Natural killer cell (primary cell): ENCODE measurements around the gene OR2T1. TPM values are rescaled to one million over a fixed set of nuclear protein-coding genes. Genes with fewer than 3 reads are reported as not detected.
A peak's percentile ranks its signal among the peaks of the same experiment; 100 is the strongest.

Experiments
- ATAC-seq, 3 donors: fragments of 150-1000 bp in 2 of 3; fragments of 200-7000 bp in 1 of 3; cut with Tn5 transposase; 1 replicate in 1 of 3; 2 replicates in 2 of 3; pipeline ENCODE4 v1.10.0; 2021; ENCODE audit warnings: mild to moderate bottlenecking in 2 of 3, moderate library complexity in 2 of 3
- DNase-seq, 2 donors: peaks; one replicate each; pipeline versions ENCODE4 v3.0.0 to v3.0.0-alpha.2; 2013 to 2021; ENCODE audit warnings: mixed read lengths in 1 of 2
- H3K27ac ChIP-seq: one replicate; pipeline ENCODE4 v1.5.1; 2013; ENCODE audit warnings: mild to moderate bottlenecking, low read length
- H3K27me3 ChIP-seq: one replicate; pipeline ENCODE4 v1.6.1; 2013; ENCODE audit warnings: low read length; ENCODE audit not compliant: control insufficient read depth, insufficient read depth
- H3K36me3 ChIP-seq: one replicate; pipeline ENCODE4 v1.6.1; 2013; ENCODE audit warnings: low read length; ENCODE audit not compliant: control insufficient read depth, insufficient read depth
- H3K4me1 ChIP-seq: one replicate; pipeline ENCODE4 v1.6.1; 2013; ENCODE audit warnings: low read length; ENCODE audit not compliant: control insufficient read depth, insufficient read depth
- H3K4me3 ChIP-seq: one replicate; pipeline ENCODE4 v1.5.1; 2013; ENCODE audit warnings: low read length
- H3K9me3 ChIP-seq: one replicate; pipeline ENCODE4 v1.6.1; 2013; ENCODE audit warnings: low read length; ENCODE audit not compliant: control insufficient read depth, insufficient read depth
- H3K27ac Mint-ChIP-seq, 2 donors: one replicate each; pipeline ENCODE4 v1.8.0; 2022; ENCODE audit warnings: mild to moderate bottlenecking in 2 of 2, mixed read lengths in 2 of 2, moderate library complexity in 1 of 2
- H3K27me3 Mint-ChIP-seq, 2 donors: one replicate each; pipeline ENCODE4 v1.8.0; 2022; ENCODE audit warnings: low read depth in 2 of 2, mixed read lengths in 2 of 2
- H3K36me3 Mint-ChIP-seq: one replicate; pipeline ENCODE4 v1.8.0; 2022; ENCODE audit warnings: mixed read lengths
- H3K4me1 Mint-ChIP-seq, 2 donors: one replicate each; pipeline ENCODE4 v1.8.0; 2022; ENCODE audit warnings: mixed read lengths in 2 of 2
- H3K4me3 Mint-ChIP-seq: one replicate; pipeline ENCODE4 v1.8.0; 2022; ENCODE audit warnings: mild to moderate bottlenecking, moderate library complexity, mixed read lengths
- H3K9me3 Mint-ChIP-seq, 2 donors: one replicate each; pipeline ENCODE4 v1.8.0; 2022; ENCODE audit warnings: mixed read lengths in 2 of 2
- CTCF ChIP-seq: fragments of 200-600 bp; IDR thresholded peaks from one replicate; pipeline ENCODE4 v1.8.0; 2022; ENCODE audit warnings: antibody characterized with exemption
- WGBS: methylation state at CpG from one replicate; pipeline ENCODE4 v1.1.7; 2013; ENCODE audit warnings: missing lambda C conversion rate; ENCODE audit not compliant: insufficient coverage; 5-methylcytosine and 5-hydroxymethylcytosine counted together
- intact Hi-C: fragments of 100-400 bp; cut with micrococcal nuclease; formaldehyde crosslinking; loops from one replicate; pipeline ENCODE4 v1.14.2; 2022
- total RNA-seq, 4 donors: library from RNA; stranded (reverse); fragments of 120-200 nt in 1 of 4; gene quantifications; one replicate each; pipeline versions ENCODE4 v1.2.3 to v1.2.4, GENCODE V29; 2013 to 2022

Gene OR2T1
- total RNA-seq, 3 donors from 2014 or later (not counting 1 experiment from before 2014, with no cell fraction given): not detected

- Mint-ChIP-seq H3K4me3 (no peak overlapping the region), H3K27ac (no peak overlapping the region), H3K36me3 (no peaks in the 10 kb centered on the region), H3K27me3 (no peaks in the 10 kb centered on the region), H3K4me1 (no peaks in the 10 kb centered on the region), H3K9me3 (no peaks in the 10 kb centered on the region)
- Histone ChIP-seq H3K27ac (no peak overlapping the region), H3K9me3 (no peaks in the 10 kb centered on the region), H3K4me1 (no peaks in the 10 kb centered on the region), H3K36me3 (no peaks in the 10 kb centered on the region), H3K27me3 (no peaks in the 10 kb centered on the region), H3K4me3 (no peak overlapping the region)
- DNase-seq (no peak), ATAC-seq (no peak)
- no peak for TF ChIP-seq CTCF
- 94% methylated on average over 2 of the region's 3 CpGs for WGBS
- intact Hi-C loops: no loop called here
These were observed 22.0 kb upstream of the OR2T1 start for GRCh38 chr1:248380854-248381253.

GRCh38 chr1:248388426-248388825 lies 14.4 kb upstream of the OR2T1 start:
- intact Hi-C loops: no loop called here
- WGBS: 13% methylated on average over 2 of the region's 2 CpGs
- H3K4me3 ChIP-seq: no peak overlapping the region

GRCh38 chr1:248393050-248393449 lies 9.8 kb upstream of the OR2T1 start:
- TF ChIP-seq CTCF: no peak
- Mint-ChIP-seq H3K4me1 (no peaks in the 10 kb centered on the region), H3K27me3 (peaks cover 3 to 9% of the 10 kb centered on the region in 2 donors), H3K9me3 (peaks cover 0 to 9% of the 10 kb centered on the region in 2 donors), H3K36me3 (peaks cover 5% of the 10 kb centered on the region), H3K4me3 (no peak overlapping the region), H3K27ac (no peak overlapping the region)
- WGBS: 36% methylated on average over 2 of the region's 2 CpGs
- Histone ChIP-seq H3K27me3 (no peaks in the 10 kb centered on the region), H3K4me1 (no peaks in the 10 kb centered on the region), H3K4me3 (no peak overlapping the region), H3K27ac (no peak overlapping the region), H3K36me3 (no peaks in the 10 kb centered on the region), H3K9me3 (no peaks in the 10 kb centered on the region)
- intact Hi-C loops: no loop called here
- ATAC-seq (no peak), DNase-seq (no peak)

More at GRCh38 chr1:248388426-248388825, 14.4 kb upstream of the OR2T1 start:
- H3K27me3 Mint-ChIP-seq: peaks cover 3 to 9% of the 10 kb centered on the region in 2 donors
- ATAC-seq (no peak), DNase-seq (no peak)
- H3K36me3 ChIP-seq: no peaks in the 10 kb centered on the region
- no peak overlapping the region for H3K27ac ChIP-seq
- no peak for TF ChIP-seq CTCF
- peaks cover 0 to 6% of the 10 kb centered on the region in 2 donors for H3K9me3 Mint-ChIP-seq
- no peak overlapping the region for H3K4me3 Mint-ChIP-seq
- H3K4me1 Mint-ChIP-seq: no peaks in the 10 kb centered on the region
- H3K27ac Mint-ChIP-seq: no peak overlapping the region
- no peaks in the 10 kb centered on the region for H3K36me3 Mint-ChIP-seq
- no peaks in the 10 kb centered on the region for H3K9me3 ChIP-seq
- H3K4me1 ChIP-seq: no peaks in the 10 kb centered on the region
- no peaks in the 10 kb centered on the region for H3K27me3 ChIP-seq

- Histone ChIP-seq H3K9me3 (no peaks in the 10 kb centered on the region), H3K4me3 (no peak overlapping the region), H3K27me3 (no peaks in the 10 kb centered on the region), H3K36me3 (no peaks in the 10 kb centered on the region), H3K27ac (no peak overlapping the region), H3K4me1 (no peaks in the 10 kb centered on the region)
- intact Hi-C loops: no loop called here
- no peaks in the 10 kb centered on the region for H3K4me1 Mint-ChIP-seq
- 68% methylated on average over 5 of the region's 6 CpGs for WGBS
- DNase-seq (peak in 1 of 2 donors; percentile 30), ATAC-seq (no peak)
- no peak overlapping the region for H3K27ac Mint-ChIP-seq
- H3K36me3 Mint-ChIP-seq: no peaks in the 10 kb centered on the region
- no peak overlapping the region for H3K4me3 Mint-ChIP-seq
- H3K27me3 Mint-ChIP-seq: no peaks in the 10 kb centered on the region
- TF ChIP-seq CTCF: peak; percentile 14
- H3K9me3 Mint-ChIP-seq: peaks cover 3% of the 10 kb centered on the region in 2 donors
These were observed 1.2 kb downstream of the OR2T1 start for GRCh38 chr1:248404024-248404423.
